Measurements from ENCODE around the gene NSD1. TPM values are rescaled to one million over a fixed set of nuclear protein-coding genes. Genes with fewer than 3 reads are reported as not detected.
"Not testable (repeated sequence)": the region's sequence is repeated elsewhere in the genome, so short reads cannot be mapped to it uniquely, and the experiment has no call there.

Gene NSD1
- total RNA-seq, 2 donors from 2014 or later: 62.6 to 80.5 TPM

DNA sequence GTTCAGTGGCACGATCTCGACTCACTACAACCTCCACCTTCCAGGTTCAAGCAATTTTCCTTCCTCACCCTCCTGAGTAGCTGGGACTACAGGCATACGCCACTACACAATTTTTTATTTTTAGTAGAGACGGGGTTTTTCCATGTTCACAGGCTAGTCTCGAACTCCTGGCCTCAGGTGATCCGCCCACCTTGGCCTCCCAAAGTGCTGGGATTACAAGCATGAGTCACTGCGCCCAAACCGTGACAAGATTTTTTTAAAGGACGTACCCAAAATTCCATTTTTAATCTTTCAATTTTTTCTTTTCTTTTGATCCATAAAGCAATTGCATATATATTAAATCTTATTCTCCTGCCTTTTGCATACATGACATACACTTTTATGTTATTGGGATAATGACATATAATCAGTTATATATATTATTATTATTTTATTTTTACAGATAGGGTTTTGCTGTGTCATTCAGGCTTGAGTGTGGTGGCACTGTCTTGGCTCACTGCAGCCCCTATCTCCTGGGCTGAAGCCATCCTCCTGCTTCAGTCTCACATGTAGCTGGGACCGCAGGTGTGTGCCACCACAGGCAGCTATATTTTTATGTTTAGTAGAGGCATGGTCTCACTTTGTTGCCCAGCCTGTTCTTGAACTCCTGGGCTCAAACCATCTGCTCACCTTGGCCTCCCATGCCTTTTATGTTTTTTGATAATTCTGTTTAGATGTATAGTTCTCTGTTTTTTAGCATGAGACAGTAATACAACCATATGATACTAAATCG, 98.1 kb downstream of the NSD1 start:
- H3K36me3 Mint-ChIP-seq: no peaks in the 10 kb centered on the region
- DNase-seq (ENCODE audit: low spot score in 2 of 2) (no peak), ATAC-seq (no peak)
- peak overlapping the region in 1 of 2 donors; percentile 24 for H3K27ac Mint-ChIP-seq
- H3K9me3 Mint-ChIP-seq: no peaks in the 10 kb centered on the region

DNA sequence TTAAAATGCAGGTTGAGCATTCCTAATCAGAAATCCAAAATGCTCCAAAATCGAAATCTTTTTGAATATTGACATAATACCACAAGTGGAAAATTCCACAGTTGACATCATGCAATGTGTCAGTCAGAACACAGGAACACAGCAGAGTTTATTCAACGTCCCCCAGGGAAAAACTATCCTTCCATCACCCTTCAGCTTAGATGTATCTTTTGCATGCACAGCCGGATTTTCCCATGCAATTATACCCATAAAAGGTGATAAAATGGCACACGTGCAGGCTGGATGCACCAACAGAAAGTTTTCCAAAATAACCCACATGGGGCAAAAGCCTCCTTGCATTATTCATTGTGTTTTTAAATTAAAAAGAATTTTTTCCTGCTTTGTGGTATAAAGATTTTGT, 98.8 kb downstream of the NSD1 start:
- no peak for DNase-seq (ENCODE audit: low spot score in 2 of 2)
- H3K9me3 Mint-ChIP-seq: no peaks in the 10 kb centered on the region
- H3K27ac Mint-ChIP-seq: peak overlapping the region in 1 of 2 donors; percentile 24
- no peaks in the 10 kb centered on the region for H3K36me3 Mint-ChIP-seq
- ATAC-seq: no peak

DNA sequence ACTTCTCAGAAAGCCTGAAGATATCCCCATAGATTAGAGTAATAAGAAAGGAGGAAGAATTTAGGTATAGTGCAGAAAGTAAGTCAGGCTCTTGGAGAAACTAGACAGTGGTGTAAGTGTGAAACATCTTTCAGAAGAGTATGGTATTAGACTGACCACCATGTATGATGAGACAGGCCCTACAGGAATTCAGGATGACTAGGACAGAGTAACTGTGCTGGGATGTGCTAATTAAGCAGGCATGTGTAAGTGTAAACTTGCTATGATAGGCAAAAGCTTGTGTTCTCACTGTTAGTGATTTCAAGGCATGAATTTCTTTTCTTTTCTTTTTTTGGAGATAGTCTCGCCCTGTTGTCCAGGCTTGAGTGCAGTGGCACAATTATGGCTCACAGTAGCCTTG, 99.2 kb downstream of the NSD1 start:
- ATAC-seq (peak in 1 of 2 donors; percentile 28), DNase-seq (ENCODE audit: low spot score in 2 of 2) (no peak)
- H3K9me3 Mint-ChIP-seq: no peaks in the 10 kb centered on the region
- peaks cover 0 to 2% of the 10 kb centered on the region in 2 donors for H3K36me3 Mint-ChIP-seq
- peak overlapping the region in 1 of 2 donors; percentile 41 for H3K27ac Mint-ChIP-seq

DNA sequence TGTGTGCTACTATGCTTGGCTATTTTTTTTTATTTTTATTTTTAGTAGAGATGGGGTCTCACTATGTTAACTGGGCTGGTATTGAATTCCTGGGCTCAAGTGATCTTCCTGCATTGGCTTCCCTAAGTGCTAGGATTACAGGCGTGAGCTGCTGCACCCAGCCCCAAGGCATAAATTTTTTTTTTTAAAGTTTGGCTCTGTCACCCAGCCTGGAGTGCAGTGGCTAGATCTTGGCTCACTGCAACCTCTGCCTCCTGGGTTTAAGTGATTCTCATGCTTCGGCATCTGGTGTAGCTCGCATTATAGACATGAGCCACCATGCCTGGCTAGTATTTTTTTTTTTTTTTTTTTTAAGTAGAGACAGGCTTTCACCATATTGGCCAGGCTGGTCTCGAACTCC, 99.6 kb downstream of the NSD1 start:
- Mint-ChIP-seq H3K9me3 (no peaks in the 10 kb centered on the region), H3K36me3 (peaks cover 0 to 7% of the 10 kb centered on the region in 2 donors), H3K27ac (peak overlapping the region in 1 of 2 donors; percentile 41)
- no peak for DNase-seq (ENCODE audit: low spot score in 2 of 2)
- no peak for ATAC-seq

DNA sequence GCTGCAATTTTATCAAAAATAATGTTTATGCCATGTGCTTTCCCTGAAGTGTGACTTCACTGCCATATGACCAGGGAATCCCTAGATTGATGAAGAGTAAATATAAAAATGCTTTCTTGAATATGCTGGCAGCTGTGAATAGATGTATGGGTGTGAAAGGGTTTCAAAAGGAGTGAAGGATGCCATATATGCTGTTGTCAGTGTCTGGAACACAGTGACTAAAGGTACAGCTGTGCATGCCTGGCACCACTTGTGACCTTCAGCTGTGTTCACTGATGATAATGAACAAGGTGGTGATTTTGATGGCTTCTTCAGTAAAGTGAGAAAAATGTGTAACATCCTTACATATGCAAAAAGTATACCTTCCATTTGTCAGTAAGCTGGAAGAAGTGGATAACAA, 100.2 kb downstream of the NSD1 start:
- DNase-seq (ENCODE audit: low spot score in 2 of 2) (no peak), ATAC-seq (no peak)
- Mint-ChIP-seq H3K36me3 (peaks cover 0 to 8% of the 10 kb centered on the region in 2 donors), H3K27ac (peak overlapping the region in 1 of 2 donors; percentile 46), H3K9me3 (no peaks in the 10 kb centered on the region)

DNA sequence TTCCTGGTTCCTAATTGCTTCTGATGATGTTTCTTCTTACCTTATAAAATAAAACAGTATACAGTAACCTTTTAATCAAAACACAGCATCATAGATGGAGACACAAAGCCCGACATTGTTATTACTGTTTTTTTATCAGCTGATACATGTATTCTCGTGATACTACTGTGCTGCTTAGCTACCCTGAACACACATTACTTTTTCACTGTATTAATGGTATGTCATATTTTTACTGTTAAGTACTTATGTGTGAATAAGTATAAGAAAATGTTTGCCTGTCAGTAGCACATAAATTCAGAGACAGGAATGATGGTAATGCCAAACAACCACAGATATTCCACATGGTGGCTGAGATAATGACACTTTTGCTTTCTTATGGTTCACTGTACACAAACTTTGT, 101.3 kb downstream of the NSD1 start:
- H3K36me3 Mint-ChIP-seq: peaks cover 0 to 8% of the 10 kb centered on the region in 2 donors
- H3K27ac Mint-ChIP-seq: peak overlapping the region in 1 of 2 donors; percentile 46
- H3K9me3 Mint-ChIP-seq: no peaks in the 10 kb centered on the region
- DNase-seq (ENCODE audit: low spot score in 2 of 2) (no peak), ATAC-seq (no peak)

DNA sequence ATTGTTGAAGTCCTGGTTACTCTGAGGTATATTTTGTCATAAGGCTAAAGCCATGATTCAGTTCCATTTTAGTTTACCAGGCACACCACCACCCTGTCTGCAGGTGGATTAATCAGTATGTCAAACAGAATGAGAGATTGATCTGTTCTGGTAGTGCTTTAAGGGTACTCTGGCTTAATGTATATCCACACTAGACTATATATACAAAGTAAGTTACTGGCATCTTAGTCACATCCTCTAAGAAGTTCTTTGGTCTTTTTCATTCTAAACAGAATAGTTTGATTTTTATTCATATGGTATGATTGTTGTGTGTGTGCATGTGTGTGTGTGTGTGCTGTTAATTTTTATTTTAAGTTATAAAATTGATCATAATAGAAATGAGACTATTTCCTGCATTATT, 108.2 kb downstream of the NSD1 start:
- no peaks in the 10 kb centered on the region for H3K9me3 Mint-ChIP-seq
- peaks cover 0 to 8% of the 10 kb centered on the region in 2 donors for H3K36me3 Mint-ChIP-seq
- H3K27ac Mint-ChIP-seq: peak overlapping the region in 1 of 2 donors; percentile 65
- ATAC-seq (peak in 1 of 2 donors; percentile 32), DNase-seq (ENCODE audit: low spot score in 2 of 2) (no peak)

DNA sequence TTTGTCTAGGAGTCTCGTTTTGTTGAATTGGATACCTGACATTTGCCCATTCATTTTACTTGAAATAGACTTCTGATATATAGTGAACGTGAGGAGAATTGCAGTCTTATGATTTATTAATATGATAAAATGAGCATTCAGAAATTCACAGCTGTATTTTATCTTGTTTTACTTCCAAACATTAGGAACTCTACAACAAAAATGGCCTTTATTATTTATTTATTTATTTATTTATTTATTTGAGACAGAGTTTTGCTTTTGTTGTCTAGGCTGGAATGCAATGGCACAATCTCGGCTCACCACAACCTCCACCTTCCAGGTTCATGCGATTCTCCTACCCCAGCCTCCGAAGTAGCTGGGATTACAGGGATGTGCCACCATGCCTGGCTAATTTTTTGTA, 108.7 kb downstream of the NSD1 start:
- Mint-ChIP-seq H3K9me3 (no peaks in the 10 kb centered on the region), H3K27ac (no peak overlapping the region), H3K36me3 (peaks cover 0 to 8% of the 10 kb centered on the region in 2 donors)
- no peak for DNase-seq (ENCODE audit: low spot score in 2 of 2)
- ATAC-seq: no peak

DNA sequence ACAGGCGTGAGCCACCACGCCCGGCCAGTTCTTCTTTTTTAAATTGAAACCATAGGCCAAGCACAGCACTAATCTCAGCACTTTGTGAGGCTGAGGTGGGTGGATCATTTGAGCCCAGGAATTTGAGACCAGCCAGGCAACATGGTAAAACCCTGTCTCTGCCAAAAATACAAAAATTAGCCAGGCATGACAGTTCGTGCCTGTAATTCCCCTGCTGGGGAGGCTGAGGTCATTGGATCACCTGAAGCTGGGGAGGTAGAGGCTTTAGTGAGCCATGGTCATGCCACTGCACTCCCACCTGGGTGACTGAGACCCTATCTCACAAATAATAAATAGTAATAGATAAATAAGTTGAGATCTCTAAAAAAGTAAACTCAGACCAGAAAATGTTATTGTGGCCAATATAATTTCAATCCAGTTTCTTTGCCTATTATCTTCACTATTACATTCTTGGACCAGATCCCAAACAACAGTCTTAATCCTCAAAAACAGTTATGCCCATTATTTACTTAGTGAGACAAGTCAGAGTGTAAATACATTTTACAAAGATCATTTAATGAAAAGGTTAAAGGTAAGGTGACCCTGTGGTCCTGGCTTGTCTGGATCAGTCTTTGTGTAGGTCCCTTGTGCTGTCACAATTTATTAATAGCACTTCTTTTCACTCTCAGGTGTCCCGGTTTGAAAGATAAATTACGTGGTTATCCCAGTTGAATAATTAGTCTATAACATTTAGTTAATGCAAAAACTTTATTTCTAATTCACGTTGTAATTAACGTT, 116.4 kb downstream of the NSD1 start:
- Mint-ChIP-seq H3K27ac (no peak overlapping the region), H3K36me3 (no peaks in the 10 kb centered on the region), H3K9me3 (no peaks in the 10 kb centered on the region)
- no peak for DNase-seq (ENCODE audit: low spot score in 2 of 2)
- no peak for ATAC-seq

DNA sequence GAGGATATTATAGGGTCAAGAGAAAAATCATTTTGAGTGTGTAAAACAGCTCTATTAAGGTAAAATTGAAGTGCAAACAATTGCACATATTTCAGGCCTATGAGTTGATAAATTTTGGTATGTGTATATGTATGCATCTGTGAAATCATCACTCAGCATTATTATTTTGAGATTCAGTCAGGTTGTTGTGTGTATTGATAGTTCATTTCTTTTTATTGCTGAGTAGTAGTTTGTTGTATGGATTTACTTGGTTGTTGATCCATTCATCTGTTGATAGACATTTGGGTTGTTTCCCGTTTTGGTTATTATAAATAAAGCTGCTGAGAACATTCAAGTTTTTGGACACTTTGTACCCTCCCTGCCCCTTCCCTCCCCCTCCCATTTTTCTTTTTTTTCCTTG, 119.7 kb downstream of the NSD1 start:
- no peaks in the 10 kb centered on the region for H3K9me3 Mint-ChIP-seq
- ATAC-seq (no peak), DNase-seq (ENCODE audit: low spot score in 2 of 2) (no peak)
- H3K27ac Mint-ChIP-seq: no peak overlapping the region
- no peaks in the 10 kb centered on the region for H3K36me3 Mint-ChIP-seq

DNA sequence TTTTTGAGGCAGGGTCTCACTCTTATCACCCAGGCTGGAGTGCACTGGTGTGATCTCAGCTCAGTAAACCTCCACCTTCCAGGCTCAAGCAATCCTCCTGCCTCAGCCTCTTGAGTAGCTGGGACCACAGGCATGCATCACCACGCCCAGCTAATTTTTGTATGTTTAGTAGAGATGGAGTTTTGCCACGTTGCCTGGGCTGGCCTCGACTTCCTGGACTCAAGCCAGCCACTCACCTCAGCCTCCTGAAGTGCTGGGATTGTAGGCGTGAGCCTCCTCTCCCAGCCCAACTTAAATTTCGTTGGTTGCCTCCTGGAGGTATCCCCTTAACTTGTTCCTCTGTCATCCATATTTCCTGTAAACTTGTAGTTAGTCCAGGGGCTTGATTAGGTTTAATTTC, 122.7 kb downstream of the NSD1 start:
- peaks cover 0 to 7% of the 10 kb centered on the region in 2 donors for H3K36me3 Mint-ChIP-seq

DNA sequence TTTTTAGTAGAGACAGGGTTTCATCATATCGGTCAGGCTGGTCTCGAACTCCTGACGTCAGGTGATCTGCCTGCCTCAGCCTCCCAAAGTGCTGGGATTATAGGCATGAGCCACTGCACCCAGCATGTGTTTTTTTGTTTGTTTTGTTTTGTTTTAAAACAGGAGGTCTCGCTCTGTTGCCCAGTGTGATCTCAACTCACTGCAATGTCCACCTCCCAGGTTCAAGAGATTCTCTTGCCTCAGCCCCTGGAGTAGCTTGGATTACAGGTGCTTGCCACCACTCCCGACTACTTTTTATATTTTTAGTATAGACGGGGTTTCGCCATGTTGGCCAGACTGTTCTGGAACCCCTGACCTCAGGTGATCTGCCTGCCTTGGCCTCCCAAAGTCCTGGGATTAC, 125.1 kb downstream of the NSD1 start:
- H3K9me3 Mint-ChIP-seq; H3K27ac Mint-ChIP-seq; DNase-seq (ENCODE audit: low spot score in 2 of 2); ATAC-seq; H3K36me3 Mint-ChIP-seq: not testable (repeated sequence)

More for the DNA sequence above, 122.7 kb downstream of the NSD1 start:
- ATAC-seq: no peak
- Mint-ChIP-seq H3K27ac (peak overlapping the region in 1 of 2 donors; percentile 40), H3K9me3 (no peaks in the 10 kb centered on the region)
- DNase-seq (ENCODE audit: low spot score in 2 of 2): no peak

DNA sequence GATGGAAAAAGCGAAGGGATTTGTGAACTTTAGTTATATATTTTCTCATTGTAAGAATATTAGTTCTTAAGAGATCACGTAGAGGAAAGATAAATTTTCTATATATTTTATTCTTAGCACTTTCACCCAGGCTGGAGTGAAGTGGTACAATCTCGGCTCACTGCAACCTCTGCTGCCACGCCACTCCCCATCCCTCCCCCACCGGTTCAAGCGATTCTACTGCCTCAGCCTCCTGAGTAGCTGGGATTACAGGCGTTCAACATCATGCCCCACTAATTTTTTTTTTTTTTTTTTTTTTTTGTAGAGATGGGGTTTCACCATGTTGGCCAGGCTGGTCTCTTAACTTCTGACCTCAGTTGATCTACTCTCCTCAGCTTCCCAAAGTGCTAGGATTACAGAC, 127.4 kb downstream of the NSD1 start:
- ATAC-seq (no peak), DNase-seq (ENCODE audit: low spot score in 2 of 2) (no peak)
- H3K27ac Mint-ChIP-seq: no peak overlapping the region
- peaks cover 0 to 7% of the 10 kb centered on the region in 2 donors for H3K36me3 Mint-ChIP-seq
- H3K9me3 Mint-ChIP-seq: no peaks in the 10 kb centered on the region

DNA sequence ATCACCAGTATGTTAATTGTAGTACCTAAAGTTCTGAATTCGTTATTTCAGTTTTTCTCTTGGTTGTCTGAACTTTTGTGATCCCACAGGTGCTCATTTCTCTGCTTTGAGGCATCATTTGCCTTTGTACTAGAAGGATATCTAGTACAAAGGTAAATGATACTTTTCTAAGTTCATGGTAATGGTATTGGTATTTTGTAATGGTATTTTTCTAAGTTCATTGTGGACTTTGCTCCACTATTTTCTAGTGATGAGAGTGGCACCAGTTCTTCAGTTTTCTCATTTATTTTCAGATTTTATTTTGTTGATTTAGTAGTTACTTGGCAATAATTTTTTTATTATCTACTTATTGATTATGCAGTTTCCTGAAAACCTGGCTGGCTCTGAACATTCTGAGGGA, 127.9 kb downstream of the NSD1 start:
- peaks cover 0 to 7% of the 10 kb centered on the region in 2 donors for H3K36me3 Mint-ChIP-seq
- ATAC-seq: no peak

DNA sequence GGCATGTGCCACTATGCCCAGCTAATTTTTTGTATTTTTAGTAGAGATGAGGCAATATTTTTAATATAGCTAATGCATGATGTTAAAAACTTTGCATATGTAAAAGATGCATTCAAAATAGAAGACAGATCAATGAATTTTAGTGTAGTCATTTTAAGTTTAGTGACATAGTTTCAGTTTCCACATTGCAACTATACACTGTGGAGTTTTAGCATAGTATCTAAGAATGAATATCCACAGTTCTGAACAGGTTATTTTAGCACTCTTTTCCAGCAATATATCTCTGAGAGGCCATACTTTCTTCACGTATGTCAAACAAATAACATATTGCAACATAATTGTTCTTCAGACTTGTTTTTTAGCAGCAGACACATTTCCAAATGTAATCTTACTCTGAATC, 130.6 kb downstream of the NSD1 start:
- DNase-seq (ENCODE audit: low spot score in 2 of 2) (no peak), ATAC-seq (peak in 1 of 2 donors; percentile 69)
- H3K27ac Mint-ChIP-seq: no peak overlapping the region
- H3K36me3 Mint-ChIP-seq: peaks cover 0 to 2% of the 10 kb centered on the region in 2 donors
- no peaks in the 10 kb centered on the region for H3K9me3 Mint-ChIP-seq

More for the DNA sequence above, 127.9 kb downstream of the NSD1 start:
- DNase-seq (ENCODE audit: low spot score in 2 of 2): no peak
- Mint-ChIP-seq H3K9me3 (no peaks in the 10 kb centered on the region), H3K27ac (peak overlapping the region in 1 of 2 donors; percentile 31)

DNA sequence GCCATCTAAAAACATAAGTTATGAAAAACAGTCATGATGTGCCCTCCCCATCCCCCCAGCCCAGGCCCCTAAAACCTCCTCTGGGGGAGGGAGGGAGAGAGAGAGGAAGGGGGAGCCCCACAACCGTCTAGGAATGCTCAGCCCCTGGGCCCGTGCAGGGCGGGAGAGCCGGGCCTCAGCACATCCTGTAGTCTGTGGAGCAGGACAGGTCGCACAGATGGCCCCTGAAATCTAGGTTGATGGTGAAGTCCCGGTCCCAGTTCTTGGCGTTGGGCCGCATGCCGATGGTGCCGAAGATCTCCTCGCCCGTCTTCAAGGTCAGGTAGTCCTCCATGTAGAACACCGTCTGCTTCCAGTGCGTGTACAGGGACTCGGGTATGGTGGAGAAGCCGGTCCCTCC, 131.8 kb downstream of the NSD1 start:
- Mint-ChIP-seq H3K36me3 (peaks cover 0 to 4% of the 10 kb centered on the region in 2 donors), H3K9me3 (no peaks in the 10 kb centered on the region), H3K27ac (no peak overlapping the region)

DNA sequence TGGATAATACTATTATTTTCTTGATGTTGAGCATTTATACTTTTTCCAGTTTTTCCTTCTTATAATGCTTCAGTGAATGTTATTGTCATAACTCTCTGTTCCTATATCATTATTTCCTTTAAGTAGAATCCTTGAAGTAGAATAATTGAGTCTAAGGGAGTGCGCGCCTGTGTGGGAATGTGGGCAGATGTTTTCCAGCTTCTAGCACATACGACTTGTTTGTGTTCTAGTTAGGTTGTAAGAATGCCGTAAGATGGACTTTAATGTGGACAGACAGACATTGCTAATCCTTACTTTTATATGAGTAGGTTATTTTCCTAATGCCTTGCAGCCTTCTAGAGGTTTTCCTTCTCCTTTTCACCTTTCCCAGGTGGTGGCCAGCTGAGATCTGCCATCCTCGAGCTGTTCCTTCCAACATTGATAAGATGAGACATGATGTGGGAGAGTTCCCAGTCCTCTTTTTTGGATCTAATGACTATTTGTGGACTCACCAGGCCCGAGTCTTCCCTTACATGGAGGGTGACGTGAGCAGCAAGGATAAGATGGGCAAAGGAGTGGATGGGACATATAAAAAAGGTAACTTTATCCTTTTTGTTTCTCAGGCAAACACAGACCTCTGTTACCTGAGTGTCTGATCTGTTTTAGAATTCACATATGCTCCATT, 135.8 kb downstream of the NSD1 start:
- DNase-seq (ENCODE audit: low spot score in 2 of 2) (no peak), ATAC-seq (no peak)
- no peaks in the 10 kb centered on the region for H3K9me3 Mint-ChIP-seq
- H3K36me3 Mint-ChIP-seq: peaks cover 4 to 6% of the 10 kb centered on the region in 2 donors
- H3K27ac Mint-ChIP-seq: peak overlapping the region in 1 of 2 donors; percentile 66

More for the DNA sequence above, 131.8 kb downstream of the NSD1 start:
- no peak for DNase-seq (ENCODE audit: low spot score in 2 of 2)
- no peak for ATAC-seq

Measured in activated naive CD4-positive, alpha-beta T cell treated with anti-CD3 and anti-CD28 coated beads, Interleukin-2, amount 50 U/mL, for 72 hours (primary cell).